ENCODE data around the gene FCRL5. TPM values are rescaled to one million over a fixed set of nuclear protein-coding genes. Genes with fewer than 3 reads are reported as not detected.

Gene FCRL5
- total and polyA plus RNA-seq, 2 donors from 2014 or later, result 10.3 TPM; not detected in 1

- intact Hi-C loops (cut with DNase I), result loop anchor here (10.0 kb wide), 2 partner anchors 107 to 287 kb away; no protein-coding TSS in a partner anchor
- H3K36me3 ChIP-seq (ENCODE audit: control insufficient read depth in 2 of 3, insufficient read depth in 3 of 3, low read length in 3 of 3), result no peaks in the 10 kb centered on the region
- TF ChIP-seq, protein P1, sequence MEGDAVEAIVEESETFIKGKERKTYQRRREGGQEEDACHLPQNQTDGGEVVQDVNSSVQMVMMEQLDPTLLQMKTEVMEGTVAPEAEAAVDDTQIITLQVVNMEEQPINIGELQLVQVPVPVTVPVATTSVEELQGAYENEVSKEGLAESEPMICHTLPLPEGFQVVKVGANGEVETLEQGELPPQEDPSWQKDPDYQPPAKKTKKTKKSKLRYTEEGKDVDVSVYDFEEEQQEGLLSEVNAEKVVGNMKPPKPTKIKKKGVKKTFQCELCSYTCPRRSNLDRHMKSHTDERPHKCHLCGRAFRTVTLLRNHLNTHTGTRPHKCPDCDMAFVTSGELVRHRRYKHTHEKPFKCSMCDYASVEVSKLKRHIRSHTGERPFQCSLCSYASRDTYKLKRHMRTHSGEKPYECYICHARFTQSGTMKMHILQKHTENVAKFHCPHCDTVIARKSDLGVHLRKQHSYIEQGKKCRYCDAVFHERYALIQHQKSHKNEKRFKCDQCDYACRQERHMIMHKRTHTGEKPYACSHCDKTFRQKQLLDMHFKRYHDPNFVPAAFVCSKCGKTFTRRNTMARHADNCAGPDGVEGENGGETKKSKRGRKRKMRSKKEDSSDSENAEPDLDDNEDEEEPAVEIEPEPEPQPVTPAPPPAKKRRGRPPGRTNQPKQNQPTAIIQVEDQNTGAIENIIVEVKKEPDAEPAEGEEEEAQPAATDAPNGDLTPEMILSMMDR (IDR thresholded peaks at IDR 0.05; ENCODE audit: borderline replicate concordance, extremely low read depth, insufficient read depth), result no peak
- peaks cover 0 to 9% (median 6%) of the 10 kb centered on the region in 3 donors for H3K9me3 ChIP-seq (ENCODE audit: control insufficient read depth in 2 of 3, insufficient read depth in 1 of 3, low read length in 3 of 3)
- H3K27me3 ChIP-seq (ENCODE audit: control insufficient read depth, insufficient read depth, low read length), result no peaks in the 10 kb centered on the region
- no peak overlapping the region for H3K4me3 ChIP-seq (ENCODE audit: low read length in 3 of 3)
- FAIRE-seq (no peak), DNase-seq (no peak)
- no peaks in the 10 kb centered on the region for H3K4me1 ChIP-seq (ENCODE audit: control insufficient read depth in 2 of 3, insufficient read depth in 2 of 3, low read depth in 1 of 3, low read length in 3 of 3)
- no peak overlapping the region for H3K27ac ChIP-seq (ENCODE audit: low read depth in 2 of 2, low read length in 2 of 2)
- no peak overlapping the region for H3K9ac ChIP-seq (ENCODE audit: low read length in 3 of 3)
Observed at GRCh38 chr1:157482174-157482573, 70.1 kb downstream of the FCRL5 start.

- Histone ChIP-seq H3K4me1 (ENCODE audit: control insufficient read depth in 2 of 3, insufficient read depth in 2 of 3, low read depth in 1 of 3, low read length in 3 of 3) (no peaks in the 10 kb centered on the region), H3K9ac (ENCODE audit: low read length in 3 of 3) (no peak overlapping the region), H3K9me3 (ENCODE audit: control insufficient read depth in 2 of 3, insufficient read depth in 1 of 3, low read length in 3 of 3) (peaks cover 0 to 18% (median 6%) of the 10 kb centered on the region in 3 donors), H3K4me3 (ENCODE audit: low read length in 3 of 3) (no peak overlapping the region), H3K27ac (ENCODE audit: low read depth in 2 of 2, low read length in 2 of 2) (no peak overlapping the region), H3K36me3 (ENCODE audit: control insufficient read depth in 2 of 3, insufficient read depth in 3 of 3, low read length in 3 of 3) (no peaks in the 10 kb centered on the region), H3K27me3 (ENCODE audit: control insufficient read depth, insufficient read depth, low read length) (no peaks in the 10 kb centered on the region)
- DNase-seq (no peak), FAIRE-seq (no peak)
- intact Hi-C loops (cut with DNase I), result no loop called here
- TF ChIP-seq, protein P1 (IDR thresholded peaks at IDR 0.05; ENCODE audit: borderline replicate concordance, extremely low read depth, insufficient read depth), result no peak
Observed at GRCh38 chr1:157478030-157478429, 74.3 kb downstream of the FCRL5 start.

- no peak overlapping the region for H3K4me3 ChIP-seq (ENCODE audit: low read length in 3 of 3)
- H3K27me3 ChIP-seq (ENCODE audit: control insufficient read depth, insufficient read depth, low read length), result no peaks in the 10 kb centered on the region
- no peaks in the 10 kb centered on the region for H3K36me3 ChIP-seq (ENCODE audit: control insufficient read depth in 2 of 3, insufficient read depth in 3 of 3, low read length in 3 of 3)
- peaks cover 0 to 18% (median 6%) of the 10 kb centered on the region in 3 donors for H3K9me3 ChIP-seq (ENCODE audit: control insufficient read depth in 2 of 3, insufficient read depth in 1 of 3, low read length in 3 of 3)
- H3K9ac ChIP-seq (ENCODE audit: low read length in 3 of 3), result no peak overlapping the region
- no peak for FAIRE-seq
- DNase-seq, result no peak
- H3K4me1 ChIP-seq (ENCODE audit: control insufficient read depth in 2 of 3, insufficient read depth in 2 of 3, low read depth in 1 of 3, low read length in 3 of 3), result no peaks in the 10 kb centered on the region
- intact Hi-C loops (cut with DNase I), result no loop called here
- H3K27ac ChIP-seq (ENCODE audit: low read depth in 2 of 2, low read length in 2 of 2), result no peak overlapping the region
- TF ChIP-seq, protein P1 (IDR thresholded peaks at IDR 0.05; ENCODE audit: borderline replicate concordance, extremely low read depth, insufficient read depth), result no peak
Observed at GRCh38 chr1:157477419-157477818, 74.9 kb downstream of the FCRL5 start.

DNA sequence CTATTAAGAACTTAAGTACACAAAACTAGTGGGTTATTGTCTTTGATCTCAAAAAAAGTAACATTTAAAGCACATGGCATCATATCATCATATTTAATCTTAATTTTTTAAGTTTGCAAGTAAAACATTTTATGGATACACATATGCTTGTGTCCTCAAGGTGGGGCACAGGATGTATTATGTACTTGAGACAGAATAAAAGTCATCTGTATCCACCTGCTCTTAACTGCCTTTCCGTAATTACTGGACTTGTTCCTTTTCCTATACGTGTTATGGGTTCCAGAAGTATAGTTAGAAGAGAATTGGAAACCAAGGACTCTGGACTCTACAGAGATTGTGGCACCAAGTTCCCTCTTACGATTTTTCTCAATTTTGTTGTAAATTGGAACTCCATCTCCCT, 79.4 kb downstream of the FCRL5 start:
- intact Hi-C loops (cut with DNase I), result no loop called here
- TF ChIP-seq, protein P1 (IDR thresholded peaks at IDR 0.05; ENCODE audit: borderline replicate concordance, extremely low read depth, insufficient read depth), result no peak
- no peak overlapping the region for H3K4me3 ChIP-seq (ENCODE audit: low read length in 3 of 3)
- FAIRE-seq (no peak), DNase-seq (no peak)
- H3K9ac ChIP-seq (ENCODE audit: low read length in 3 of 3), result no peak overlapping the region
- no peak overlapping the region for H3K27ac ChIP-seq (ENCODE audit: low read depth in 2 of 2, low read length in 2 of 2)
- no peaks in the 10 kb centered on the region for H3K36me3 ChIP-seq (ENCODE audit: control insufficient read depth in 2 of 3, insufficient read depth in 3 of 3, low read length in 3 of 3)
- H3K27me3 ChIP-seq (ENCODE audit: control insufficient read depth, insufficient read depth, low read length), result no peaks in the 10 kb centered on the region
- no peaks in the 10 kb centered on the region for H3K4me1 ChIP-seq (ENCODE audit: control insufficient read depth in 2 of 3, insufficient read depth in 2 of 3, low read depth in 1 of 3, low read length in 3 of 3)
- peaks cover 0 to 14% (median 3%) of the 10 kb centered on the region in 3 donors for H3K9me3 ChIP-seq (ENCODE audit: control insufficient read depth in 2 of 3, insufficient read depth in 1 of 3, low read length in 3 of 3)
